Measurements from ENCODE around the gene PPHLN1. TPM values are rescaled to one million over a fixed set of nuclear protein-coding genes. Genes with fewer than 3 reads are reported as not detected.
"Not testable (repeated sequence)": the region's sequence is repeated elsewhere in the genome, so short reads cannot be mapped to it uniquely, and the experiment has no call there.

The PPHLN1 gene
- total RNA-seq, 2 experiments from 2014 or later, result 76.9 to 79.3 TPM

- Mint-ChIP-seq H3K27me3 (ENCODE audit: low read depth) (no peaks in the 10 kb centered on the region), H3K4me3 (no peak overlapping the region), H3K4me1 (ENCODE audit: low read depth) (peaks cover 14% of the 10 kb centered on the region), H3K36me3 (ENCODE audit: low read depth) (peaks cover 23% of the 10 kb centered on the region), H3K9me3 (ENCODE audit: insufficient read depth) (no peaks in the 10 kb centered on the region), H3K27ac (no peak overlapping the region)
- ChIA-PET POLR2A (no interaction called here), CTCF (interaction anchor here (1.0 to 3.4 kb wide), 2 partner anchors 10 to 51 kb away, joined by 3 to 25 read pairs; no protein-coding TSS in a partner anchor)
- ATAC-seq, result no peak
- DNase-seq, result no peak
Observed at GRCh38 chr12:42382013-42382696, 56.2 kb downstream of the PPHLN1 start.

- POLR2A ChIA-PET, result no interaction called here
- Mint-ChIP-seq H3K4me3 (no peak overlapping the region), H3K4me1 (ENCODE audit: low read depth) (peaks cover 14% of the 10 kb centered on the region), H3K9me3 (ENCODE audit: insufficient read depth) (no peaks in the 10 kb centered on the region), H3K27me3 (ENCODE audit: low read depth) (no peaks in the 10 kb centered on the region), H3K27ac (no peak overlapping the region), H3K36me3 (ENCODE audit: low read depth) (peaks cover 41% of the 10 kb centered on the region)
- CTCF ChIA-PET, result interaction anchor here (2.4 kb wide), 1 partner anchor 13 kb away, joined by 14 read pairs; no protein-coding TSS in a partner anchor
- no peak for DNase-seq
- no peak for ATAC-seq
Observed at GRCh38 chr12:42385326-42385841, 59.4 kb downstream of the PPHLN1 start.

GRCh38 chr12:42386308-42386707 is 60.3 kb downstream of the PPHLN1 start:
- CTCF ChIA-PET, result interaction anchor here (2.4 kb wide), 1 partner anchor 14 kb away, joined by 14 read pairs; no protein-coding TSS in a partner anchor
- ATAC-seq, result no peak
- DNase-seq, result no peak
- POLR2A ChIA-PET, result interaction anchor here (0.5 kb wide), 1 partner anchor 509 kb away, joined by 3 read pairs; no protein-coding TSS in a partner anchor
- H3K27me3 Mint-ChIP-seq (ENCODE audit: low read depth), result no peaks in the 10 kb centered on the region
- H3K36me3 Mint-ChIP-seq (ENCODE audit: low read depth), result peaks cover 43% of the 10 kb centered on the region
- no peaks in the 10 kb centered on the region for H3K9me3 Mint-ChIP-seq (ENCODE audit: insufficient read depth)
- no peak overlapping the region for H3K4me3 Mint-ChIP-seq
- peaks cover 10% of the 10 kb centered on the region for H3K4me1 Mint-ChIP-seq (ENCODE audit: low read depth)
- H3K27ac Mint-ChIP-seq, result no peak overlapping the region

GRCh38 chr12:42388086-42388485 is 62.1 kb downstream of the PPHLN1 start:
- H3K27ac Mint-ChIP-seq; H3K27me3 Mint-ChIP-seq (ENCODE audit: low read depth); H3K9me3 Mint-ChIP-seq (ENCODE audit: insufficient read depth); H3K4me1 Mint-ChIP-seq (ENCODE audit: low read depth); CTCF ChIA-PET; H3K4me3 Mint-ChIP-seq; DNase-seq; POLR2A ChIA-PET; ATAC-seq: not testable (repeated sequence)
- H3K36me3 Mint-ChIP-seq (ENCODE audit: low read depth), result peaks cover 35% of the 10 kb centered on the region

- no peak overlapping the region for H3K27ac Mint-ChIP-seq
- H3K4me3 Mint-ChIP-seq, result no peak overlapping the region
- peaks cover 2% of the 10 kb centered on the region for H3K4me1 Mint-ChIP-seq (ENCODE audit: low read depth)
- DNase-seq (no peak), ATAC-seq (no peak)
- H3K36me3 Mint-ChIP-seq (ENCODE audit: low read depth), result peaks cover 34% of the 10 kb centered on the region
- no peaks in the 10 kb centered on the region for H3K9me3 Mint-ChIP-seq (ENCODE audit: insufficient read depth)
- ChIA-PET CTCF (no interaction called here), POLR2A (interaction anchor here (0.6 kb wide), 1 partner anchor 1730 kb away, joined by 5 read pairs; no protein-coding TSS in a partner anchor)
- H3K27me3 Mint-ChIP-seq (ENCODE audit: low read depth), result no peaks in the 10 kb centered on the region
Observed at GRCh38 chr12:42394429-42394828, 68.5 kb downstream of the PPHLN1 start.

- Mint-ChIP-seq H3K9me3 (ENCODE audit: insufficient read depth) (no peaks in the 10 kb centered on the region), H3K4me3 (no peak overlapping the region), H3K27me3 (ENCODE audit: low read depth) (no peaks in the 10 kb centered on the region), H3K36me3 (ENCODE audit: low read depth) (peaks cover 30% of the 10 kb centered on the region), H3K4me1 (ENCODE audit: low read depth) (no peaks in the 10 kb centered on the region), H3K27ac (no peak overlapping the region)
- DNase-seq, result no peak
- ATAC-seq, result no peak
- ChIA-PET CTCF (no interaction called here), POLR2A (interaction anchor here (0.6 kb wide), 1 partner anchor 296 kb away, joined by 3 read pairs; no protein-coding TSS in a partner anchor)
Observed at GRCh38 chr12:42396473-42397259, 70.7 kb downstream of the PPHLN1 start.

GRCh38 chr12:42402821-42403411 is 76.9 kb downstream of the PPHLN1 start:
- POLR2A ChIA-PET, result no interaction called here

GRCh38 chr12:42407306-42407705 is 81.3 kb downstream of the PPHLN1 start:
- no peaks in the 10 kb centered on the region for H3K4me1 Mint-ChIP-seq (ENCODE audit: low read depth)
- no peak overlapping the region for H3K27ac Mint-ChIP-seq
- no peaks in the 10 kb centered on the region for H3K9me3 Mint-ChIP-seq (ENCODE audit: insufficient read depth)
- no peaks in the 10 kb centered on the region for H3K27me3 Mint-ChIP-seq (ENCODE audit: low read depth)
- ChIA-PET CTCF (interaction anchor here (1.3 kb wide), 1 partner anchor 35 kb away, joined by 4 read pairs; no protein-coding TSS in a partner anchor), POLR2A (no interaction called here)
- ATAC-seq (no peak), DNase-seq (no peak)
- H3K36me3 Mint-ChIP-seq (ENCODE audit: low read depth), result peaks cover 16% of the 10 kb centered on the region
- H3K4me3 Mint-ChIP-seq, result no peak overlapping the region

More at GRCh38 chr12:42402821-42403411, 76.9 kb downstream of the PPHLN1 start:
- Mint-ChIP-seq H3K27ac (no peak overlapping the region), H3K27me3 (ENCODE audit: low read depth) (no peaks in the 10 kb centered on the region), H3K9me3 (ENCODE audit: insufficient read depth) (no peaks in the 10 kb centered on the region), H3K36me3 (ENCODE audit: low read depth) (peaks cover 19% of the 10 kb centered on the region), H3K4me1 (ENCODE audit: low read depth) (no peaks in the 10 kb centered on the region), H3K4me3 (no peak overlapping the region)
- CTCF ChIA-PET, result interaction anchor here (0.8 to 1.4 kb wide), 3 partner anchors 12 to 31 kb away, joined by 3 to 5 read pairs (median 3); no protein-coding TSS in a partner anchor
- ATAC-seq (no peak), DNase-seq (no peak)

GRCh38 chr12:42409471-42409870 is 83.5 kb downstream of the PPHLN1 start:
- H3K36me3 Mint-ChIP-seq (ENCODE audit: low read depth), result peaks cover 23% of the 10 kb centered on the region
- ATAC-seq (no peak), DNase-seq (no peak)
- no peak overlapping the region for H3K4me3 Mint-ChIP-seq
- no peaks in the 10 kb centered on the region for H3K27me3 Mint-ChIP-seq (ENCODE audit: low read depth)
- no peak overlapping the region for H3K27ac Mint-ChIP-seq
- CTCF ChIA-PET, result interaction anchor here (1.1 kb wide), 1 partner anchor 38 kb away, joined by 3 read pairs; no protein-coding TSS in a partner anchor
- POLR2A ChIA-PET, result no interaction called here
- H3K4me1 Mint-ChIP-seq (ENCODE audit: low read depth), result no peaks in the 10 kb centered on the region
- no peaks in the 10 kb centered on the region for H3K9me3 Mint-ChIP-seq (ENCODE audit: insufficient read depth)

- H3K9me3 Mint-ChIP-seq (ENCODE audit: insufficient read depth), result no peaks in the 10 kb centered on the region
- no peaks in the 10 kb centered on the region for H3K27me3 Mint-ChIP-seq (ENCODE audit: low read depth)
- H3K4me1 Mint-ChIP-seq (ENCODE audit: low read depth), result no peaks in the 10 kb centered on the region
- POLR2A ChIA-PET, result no interaction called here
- no peak overlapping the region for H3K27ac Mint-ChIP-seq
- ATAC-seq, result no peak
- no peak overlapping the region for H3K4me3 Mint-ChIP-seq
- CTCF ChIA-PET, result interaction anchor here (1.1 kb wide), 1 partner anchor 38 kb away, joined by 3 read pairs; no protein-coding TSS in a partner anchor
- no peak for DNase-seq
- H3K36me3 Mint-ChIP-seq (ENCODE audit: low read depth), result peaks cover 21% of the 10 kb centered on the region
Observed at GRCh38 chr12:42410340-42410739, 84.4 kb downstream of the PPHLN1 start.

- peaks cover 7% of the 10 kb centered on the region for H3K4me1 Mint-ChIP-seq (ENCODE audit: low read depth)
- H3K9me3 Mint-ChIP-seq (ENCODE audit: insufficient read depth), result no peaks in the 10 kb centered on the region
- H3K4me3 Mint-ChIP-seq, result no peak overlapping the region
- ATAC-seq (no peak), DNase-seq (no peak)
- ChIA-PET CTCF (no interaction called here), POLR2A (no interaction called here)
- H3K27me3 Mint-ChIP-seq (ENCODE audit: low read depth), result no peaks in the 10 kb centered on the region
- peaks cover 14% of the 10 kb centered on the region for H3K36me3 Mint-ChIP-seq (ENCODE audit: low read depth)
- H3K27ac Mint-ChIP-seq, result no peak overlapping the region
Observed at GRCh38 chr12:42420395-42420794, 94.4 kb downstream of the PPHLN1 start.
